ENCODE results near the gene SAFB2.

SAFB2 gene

DNA sequence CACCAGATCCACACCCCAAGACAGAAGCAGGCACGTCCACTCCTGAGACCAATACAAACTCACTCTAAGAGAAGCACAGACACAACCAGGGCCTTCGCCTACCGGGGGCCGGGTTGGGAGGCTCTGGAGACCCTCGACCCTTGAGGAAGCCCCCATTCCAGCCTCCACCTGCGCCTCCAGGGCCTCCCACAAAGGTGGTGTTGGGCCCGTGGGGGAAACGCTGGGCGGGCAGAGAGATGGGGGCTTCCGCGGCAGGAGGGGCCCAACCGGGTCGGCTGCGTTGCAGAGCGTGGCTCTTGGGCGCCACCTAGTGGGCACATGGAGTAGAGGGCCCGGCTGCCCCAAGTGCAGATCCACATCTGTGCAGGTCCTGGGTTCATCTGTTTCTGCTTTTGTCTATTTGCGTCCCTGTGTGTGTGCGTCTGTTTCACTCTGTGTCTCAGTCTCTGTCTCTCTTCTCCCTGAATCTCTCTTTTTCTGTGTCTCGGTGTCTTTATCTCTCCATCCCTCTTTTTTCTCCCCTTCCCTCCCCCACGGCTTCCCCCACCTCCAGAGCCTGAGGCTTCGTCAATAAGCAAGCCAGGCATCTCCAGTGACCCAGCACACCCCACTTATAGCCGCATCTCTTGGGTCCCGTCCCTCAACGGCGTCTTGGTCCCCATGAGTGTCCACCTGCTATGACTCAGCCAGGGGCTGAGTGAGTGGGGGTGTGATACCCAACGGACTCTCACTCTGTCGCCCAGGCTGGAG is 44.3 kb downstream of the SAFB2 start:
- peak; percentile 77 for DNase-seq

DNA sequence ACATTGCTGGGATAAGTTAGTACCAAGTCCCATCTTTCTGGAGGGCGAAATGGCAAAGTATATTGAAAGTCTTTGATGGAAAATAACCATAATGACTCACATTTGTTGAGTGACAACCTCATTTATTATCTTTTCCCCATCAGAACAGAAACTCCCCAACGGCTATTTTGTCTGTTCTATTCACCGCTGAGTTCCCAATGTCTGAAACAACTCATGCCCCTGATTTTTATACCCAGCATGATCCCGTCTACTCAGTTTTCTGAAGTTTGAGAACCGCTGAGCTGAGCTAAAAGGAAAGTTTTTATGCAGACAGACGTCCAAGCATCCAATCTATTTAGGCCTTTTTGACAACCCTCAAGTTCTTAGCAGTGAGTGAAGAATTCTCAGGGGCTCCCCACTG is 47.0 kb downstream of the SAFB2 start:
- no peak for DNase-seq

DNA sequence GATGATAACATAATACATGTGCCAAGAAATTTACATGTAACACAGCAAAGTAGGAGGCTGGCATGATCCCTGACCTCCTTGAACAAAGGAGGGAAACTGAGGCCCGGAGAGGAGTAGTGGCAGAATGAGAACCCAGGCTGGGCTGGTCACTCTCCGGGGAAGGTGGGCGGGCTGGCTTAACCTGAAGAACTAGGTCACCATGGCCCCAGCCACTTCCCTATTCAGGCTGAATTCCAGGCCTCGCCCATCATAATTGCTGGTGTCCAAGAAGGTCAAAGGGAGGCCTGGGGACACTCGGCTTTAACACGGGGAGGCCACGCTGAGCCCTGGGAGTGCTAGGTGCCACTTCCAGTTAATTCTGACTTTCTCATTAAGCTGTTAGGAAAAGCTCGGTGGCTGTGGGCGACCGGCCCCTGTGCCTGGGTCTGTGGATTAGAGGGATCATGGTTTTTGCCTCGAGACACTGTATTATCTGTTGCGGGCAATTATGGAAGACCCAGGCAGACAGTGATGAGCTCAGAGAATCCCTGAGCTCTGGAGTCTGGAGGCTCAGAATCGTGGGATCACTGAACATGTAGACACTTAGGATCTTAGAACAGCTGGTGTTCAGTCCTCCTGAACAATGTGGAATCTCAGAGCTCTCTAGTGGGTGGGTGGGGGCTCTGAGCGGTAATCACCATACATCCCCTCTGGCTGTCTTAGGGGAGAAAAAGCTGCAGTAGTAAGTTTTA is 49.9 kb downstream of the SAFB2 start:
- no peak for DNase-seq

DNA sequence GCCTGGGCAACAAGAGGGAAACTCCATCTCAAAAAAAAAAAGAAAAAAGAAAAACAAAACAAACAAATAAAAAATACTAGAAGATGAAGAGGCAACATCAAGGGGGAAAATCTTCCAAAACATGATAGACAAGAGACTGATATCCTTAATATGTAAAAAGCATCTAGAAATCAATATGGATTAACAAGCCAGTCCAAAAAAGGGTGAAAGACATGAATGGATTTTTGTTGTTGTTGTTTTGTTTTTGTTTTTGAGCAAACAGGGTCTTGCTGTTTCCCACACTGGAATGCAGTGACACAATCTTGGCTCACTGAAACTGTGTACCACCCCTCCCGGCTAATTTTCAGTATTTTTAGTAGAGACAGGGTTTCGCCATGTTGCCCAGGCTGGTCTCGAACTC is 50.8 kb downstream of the SAFB2 start:
- DNase-seq = no peak

DNA sequence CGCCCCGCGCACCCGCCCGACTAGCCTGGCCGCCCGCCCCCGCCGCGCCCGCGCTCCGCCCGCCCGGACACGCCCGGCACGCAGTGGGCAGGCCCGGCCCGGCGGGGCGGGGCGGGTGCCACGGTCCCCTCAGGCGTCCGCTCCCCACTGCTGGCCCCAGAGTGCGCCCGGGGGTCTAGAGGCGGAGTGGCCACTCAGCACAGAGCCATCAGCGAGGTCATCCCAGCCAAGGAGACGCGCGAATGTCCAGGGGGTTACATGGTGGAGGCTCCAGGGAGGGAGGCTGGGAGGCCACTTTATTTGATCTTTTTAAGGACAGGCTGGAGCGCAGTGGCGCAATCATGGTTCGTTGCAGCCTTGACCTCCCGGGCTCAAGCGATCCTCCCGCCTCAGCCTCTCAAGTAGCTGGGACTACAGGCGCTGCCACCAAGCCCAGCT is 54.6 kb downstream of the SAFB2 start:
- DNase-seq = no peak

DNA sequence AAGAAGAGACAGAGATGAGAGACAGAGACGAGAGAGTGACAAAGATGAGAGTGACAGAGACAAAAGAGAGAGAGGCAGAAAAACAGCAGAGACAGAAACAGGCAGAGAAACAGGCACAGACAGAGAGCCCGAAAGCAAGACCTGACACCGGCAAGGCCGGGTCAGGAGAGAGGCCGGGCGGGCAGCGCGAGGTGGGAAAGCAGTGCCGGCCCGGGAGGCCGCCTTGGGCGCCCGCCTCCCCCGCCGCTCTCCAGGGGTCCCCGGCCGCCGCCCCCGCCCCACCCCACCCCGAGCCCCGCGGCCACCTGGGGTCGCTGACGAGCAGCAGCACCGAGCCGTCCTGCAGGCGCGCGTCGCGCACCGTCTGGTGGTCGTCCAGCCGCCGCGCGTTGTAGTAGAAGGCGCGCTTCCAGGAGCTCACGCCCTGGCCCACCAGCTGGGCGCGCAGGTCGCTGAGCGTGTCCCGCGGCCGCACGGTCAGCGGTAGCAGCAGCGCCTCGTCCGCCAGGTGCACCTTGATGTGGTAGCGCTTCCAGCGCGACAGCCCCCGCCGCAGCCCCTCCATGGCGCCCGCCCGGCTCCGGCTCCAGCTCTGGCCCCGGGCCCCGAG is 55.1 kb downstream of the SAFB2 start, which contains the start of gene TINCR:
Gene TINCR (minus strand): TSS at position 594 of the 610 bp plus-strand sequence.
- no peak for DNase-seq

DNA sequence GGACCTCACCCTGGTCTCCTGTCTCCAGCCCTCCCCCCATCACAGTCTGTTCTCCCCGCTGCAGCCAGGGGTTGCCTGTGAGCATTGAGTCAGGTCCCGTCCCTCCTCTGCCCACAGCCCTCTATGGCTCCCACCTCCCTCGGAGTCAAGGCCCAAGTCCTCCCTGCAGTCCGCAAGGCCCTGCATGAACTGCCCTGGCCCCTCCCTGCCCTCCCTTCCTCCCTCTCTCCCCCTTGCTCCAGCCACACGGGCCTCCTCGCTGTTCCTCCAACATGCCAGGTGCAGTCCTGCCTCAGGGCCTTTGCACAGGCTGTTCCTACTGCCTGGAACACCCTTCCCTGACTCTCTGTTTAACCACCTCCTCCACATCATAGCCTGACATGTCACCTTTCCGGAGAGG is 57.6 kb downstream of the SAFB2 start:
- DNase-seq = no peak

DNA sequence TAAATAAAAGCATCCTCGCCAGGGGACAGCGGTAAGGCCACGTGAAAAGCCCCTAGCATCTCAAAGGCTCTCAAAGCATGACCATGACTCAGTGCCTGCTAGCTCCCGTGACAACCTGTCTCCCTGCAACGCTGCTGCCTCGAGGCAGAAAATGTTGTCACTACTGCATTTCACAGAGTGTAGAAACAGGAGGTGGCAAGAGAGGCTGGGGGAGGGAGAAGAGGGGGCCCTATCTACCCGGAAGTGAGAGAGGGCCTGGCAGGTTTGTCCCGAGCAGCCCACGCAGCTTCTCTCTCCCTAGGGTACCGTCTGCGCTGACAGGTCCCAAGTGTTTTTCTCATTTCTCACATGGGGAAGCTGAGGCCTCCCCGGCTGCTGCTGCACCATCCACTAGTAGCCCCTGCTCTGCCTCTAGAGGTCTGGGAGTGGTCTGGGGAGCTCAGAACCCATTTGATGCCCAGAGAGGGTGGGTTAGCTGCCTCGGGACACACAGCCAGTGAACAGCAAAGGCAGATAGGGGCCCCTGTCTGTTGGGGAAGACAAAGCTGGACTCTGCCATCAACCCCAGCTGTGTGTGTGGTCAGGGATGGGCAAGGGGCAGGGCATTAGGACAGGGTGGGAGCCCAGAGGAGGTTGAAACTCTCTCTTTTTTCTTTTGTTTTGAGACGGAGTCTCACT is 58.5 kb downstream of the SAFB2 start:
- DNase-seq = no peak

DNA sequence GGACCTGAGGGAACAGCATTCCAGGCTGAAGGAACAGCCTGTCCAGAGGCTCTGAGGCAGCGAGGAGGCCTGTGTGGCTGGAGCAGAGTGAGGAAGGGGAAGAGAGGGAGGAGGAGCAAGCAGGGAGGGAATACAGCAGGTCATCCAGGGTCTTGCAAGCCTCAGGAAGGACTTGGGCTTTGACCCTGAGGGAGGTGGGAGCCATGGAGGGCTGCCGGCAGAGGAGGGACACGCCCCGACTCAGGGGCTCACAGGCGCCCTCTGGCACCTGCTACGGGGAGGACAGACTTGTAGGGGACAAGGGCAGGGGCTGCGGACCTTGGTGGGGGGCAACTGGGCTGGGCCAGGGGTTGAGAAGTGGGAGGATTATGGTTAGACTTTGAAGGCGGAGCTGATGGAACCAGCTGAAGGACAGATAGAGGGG is 59.6 kb downstream of the SAFB2 start:
- no peak for DNase-seq

DNA sequence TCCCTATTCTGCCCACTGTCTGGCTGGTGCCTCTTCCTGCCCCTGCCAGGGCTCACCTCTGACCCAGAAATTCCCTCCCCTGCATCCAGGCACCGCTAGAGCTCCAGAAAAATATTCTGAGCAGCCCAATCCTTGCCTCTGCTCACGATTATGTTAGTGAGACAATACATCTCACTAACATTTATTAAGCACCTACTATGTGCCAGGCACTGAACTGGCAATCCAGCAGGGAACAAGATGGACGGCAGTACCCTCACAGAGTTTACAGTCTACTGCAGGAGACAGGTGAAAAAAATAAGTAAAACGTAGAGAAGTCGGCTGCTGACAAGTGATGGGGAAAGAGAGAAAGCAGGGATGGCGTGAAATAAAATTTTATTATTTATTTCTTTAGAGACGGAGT is 60.3 kb downstream of the SAFB2 start:
- no peak for DNase-seq

DNA sequence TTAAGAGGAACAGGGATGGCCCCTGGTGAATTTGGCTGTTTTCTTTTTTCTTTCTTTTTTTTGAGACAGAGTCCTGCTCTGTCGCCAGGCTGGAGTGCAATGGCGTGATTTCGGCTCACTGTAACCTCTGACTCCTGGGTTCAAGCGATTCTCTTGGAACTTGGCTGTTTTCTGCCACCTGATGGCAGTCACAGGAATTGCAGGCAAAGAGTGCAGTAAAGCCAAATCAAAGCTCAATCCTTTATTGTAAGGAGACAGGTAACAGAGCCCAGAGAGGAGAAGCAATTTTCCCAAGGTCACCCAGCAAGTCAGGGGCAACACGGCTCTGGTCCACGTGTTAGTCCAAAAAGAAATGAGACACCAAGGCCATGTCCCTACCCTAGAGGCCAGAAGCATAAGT is 61.0 kb downstream of the SAFB2 start:
- DNase-seq = no peak

DNA sequence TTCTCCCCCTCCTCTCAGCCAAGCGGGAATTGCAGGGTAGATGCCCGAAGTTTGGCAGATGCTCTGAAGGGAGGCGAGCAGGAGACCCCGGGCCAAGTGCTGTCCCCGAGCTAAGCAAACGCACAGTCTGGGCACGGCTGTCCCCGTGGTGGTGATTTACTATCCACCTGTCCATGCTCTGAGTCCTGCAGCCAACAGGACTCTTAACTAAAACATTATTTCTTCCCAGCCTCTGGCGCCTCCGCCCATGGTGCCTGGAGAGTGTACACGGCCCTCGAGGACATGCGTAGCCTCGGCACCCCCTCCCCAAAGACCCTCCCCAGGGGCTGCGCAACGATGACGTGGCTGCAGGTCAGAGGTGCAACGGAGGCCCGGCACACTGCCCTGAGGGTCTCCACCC is 62.4 kb downstream of the SAFB2 start:
- DNase-seq = no peak

DNA sequence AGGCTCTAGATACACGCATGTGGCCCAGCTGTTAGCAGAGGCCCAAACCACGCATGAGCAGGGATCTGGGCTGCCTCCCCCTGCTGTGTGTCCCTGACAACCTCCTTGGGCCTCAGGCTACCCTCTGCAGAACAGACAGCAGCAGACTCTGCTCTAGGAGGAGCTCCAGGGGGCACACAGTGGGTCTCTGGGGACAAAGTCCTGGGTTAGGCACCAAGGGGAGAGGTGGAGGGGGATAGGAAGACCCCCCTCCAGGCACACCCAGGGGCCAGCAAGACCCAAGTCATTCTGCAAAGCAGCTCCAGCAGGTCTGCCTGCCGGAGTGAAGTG is 62.8 kb downstream of the SAFB2 start:
- no peak for DNase-seq

DNA sequence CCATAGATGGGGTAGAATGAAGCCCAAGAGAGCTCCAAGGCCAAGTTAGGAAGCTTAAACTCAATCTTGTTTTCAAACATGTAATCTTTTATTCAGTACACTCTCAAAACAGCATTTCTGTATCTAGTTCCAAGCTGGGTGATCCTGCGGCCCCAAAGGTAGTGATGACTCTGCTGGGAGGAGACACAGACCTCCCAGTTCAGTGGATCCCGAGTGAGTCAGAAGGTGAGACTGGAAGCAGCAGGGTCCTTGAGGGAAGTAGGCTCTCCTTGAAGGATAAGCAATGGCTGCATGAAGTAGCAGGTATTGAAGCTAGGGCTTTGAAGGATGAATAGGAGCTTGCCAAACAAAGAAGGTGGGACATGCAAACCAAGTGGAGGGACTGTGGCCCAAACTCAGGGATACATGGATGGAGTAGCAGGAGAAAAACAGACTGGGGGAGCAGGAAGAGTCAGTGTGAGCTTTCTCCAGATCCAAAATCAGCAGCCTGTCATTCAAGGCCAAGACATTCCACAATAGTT is 64.4 kb downstream of the SAFB2 start:
- DNase-seq = no peak

DNA sequence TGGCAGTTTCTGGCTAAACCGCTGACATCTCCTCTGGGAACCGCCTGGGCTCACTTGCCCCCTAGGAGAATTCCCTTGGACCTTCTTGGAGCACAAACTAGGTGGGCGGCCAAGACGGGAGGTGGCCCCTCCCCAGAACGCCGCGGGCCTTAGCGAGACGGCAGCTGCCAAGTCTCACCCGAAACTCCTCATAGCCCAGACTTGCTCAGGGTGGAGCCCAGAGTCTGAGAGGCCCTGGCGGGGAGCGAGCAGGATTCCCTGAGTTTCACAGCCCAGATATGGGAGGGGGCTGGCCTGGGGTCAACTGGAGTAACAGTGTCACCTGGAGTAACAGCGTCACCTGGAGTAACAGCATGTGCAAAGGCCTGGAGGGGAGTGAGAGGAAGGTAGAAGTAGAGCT is 64.9 kb downstream of the SAFB2 start:
- no peak for DNase-seq

DNA sequence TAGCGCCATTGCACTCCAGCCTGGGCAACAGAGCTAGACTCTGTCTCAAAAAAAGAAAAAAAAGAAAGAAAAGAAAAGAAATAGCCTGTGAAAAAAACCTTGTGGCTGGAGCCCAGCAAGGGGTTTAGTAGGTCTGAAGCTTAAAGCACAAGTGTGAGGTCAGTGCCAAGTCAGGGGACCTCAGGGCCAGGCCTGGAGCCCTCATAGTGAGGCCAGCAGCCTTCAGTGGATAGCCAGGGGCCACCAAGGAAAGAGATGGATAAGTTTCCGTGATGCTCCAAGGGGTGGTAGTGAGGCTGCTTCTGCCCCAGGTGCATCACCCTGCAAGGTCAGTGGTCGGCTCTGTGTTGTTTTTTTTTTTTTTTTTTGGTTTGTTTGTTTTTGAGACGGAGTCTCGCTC is 67.7 kb downstream of the SAFB2 start:
- DNase-seq = no peak

DNA sequence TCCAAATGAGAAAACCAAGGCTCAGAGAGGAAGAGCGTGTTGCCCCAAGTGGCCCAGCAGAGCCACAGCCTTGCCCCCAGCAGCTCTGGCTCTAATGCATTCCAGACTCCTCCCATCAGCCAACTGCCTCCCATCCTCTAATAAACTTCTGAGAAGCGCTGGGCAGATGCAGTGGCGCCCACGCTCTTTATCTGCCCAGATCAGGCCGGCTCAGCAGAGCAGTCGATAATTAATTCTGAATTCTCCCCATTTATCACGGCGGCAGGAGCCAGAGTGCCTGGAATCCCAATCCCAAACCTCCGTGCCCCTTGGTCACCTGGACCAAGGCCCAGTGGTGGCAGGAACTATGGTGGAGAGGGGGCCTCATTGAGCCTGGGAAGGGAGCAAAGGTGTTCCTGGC is 68.7 kb downstream of the SAFB2 start:
- no peak for DNase-seq

DNA sequence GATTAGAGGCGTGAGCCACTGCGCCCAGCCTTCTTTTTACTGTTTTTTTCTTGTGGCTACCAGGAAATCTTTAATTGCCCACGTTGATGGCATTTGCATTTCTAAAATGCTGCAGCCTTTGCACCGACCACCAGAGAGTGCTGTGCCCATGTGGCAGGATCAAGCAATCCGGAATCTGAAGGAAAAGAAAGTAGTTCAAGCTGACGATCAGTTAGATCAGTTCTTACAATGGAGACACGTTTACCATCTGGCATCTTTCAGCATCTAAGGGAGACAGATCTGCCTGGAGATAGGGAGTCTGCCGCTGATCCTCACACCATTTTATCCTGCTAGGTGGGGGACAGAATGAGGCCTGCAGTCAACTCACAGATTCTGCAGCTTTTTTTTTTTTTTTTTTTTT is 74.7 kb downstream of the SAFB2 start:
- no peak for DNase-seq

DNA sequence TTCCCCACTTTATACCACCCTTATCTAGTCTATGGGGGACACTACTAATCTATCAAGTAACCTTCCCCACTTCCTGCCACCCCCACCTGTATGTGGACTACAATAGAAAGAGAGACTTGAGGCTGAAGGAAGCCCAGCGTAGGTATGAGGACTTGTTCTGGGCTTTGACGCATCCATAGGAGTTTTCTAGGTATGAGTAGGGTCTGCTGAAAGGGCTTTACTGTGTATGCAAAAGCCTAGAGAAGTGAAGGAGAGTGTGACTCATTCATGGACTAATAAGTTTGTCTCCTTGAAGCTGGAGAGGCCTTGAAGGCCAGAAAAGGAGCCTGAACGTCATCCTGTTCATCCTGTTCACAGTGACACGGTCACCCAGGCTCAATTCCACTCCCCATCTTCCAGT is 76.6 kb downstream of the SAFB2 start:
- no peak for DNase-seq

DNA sequence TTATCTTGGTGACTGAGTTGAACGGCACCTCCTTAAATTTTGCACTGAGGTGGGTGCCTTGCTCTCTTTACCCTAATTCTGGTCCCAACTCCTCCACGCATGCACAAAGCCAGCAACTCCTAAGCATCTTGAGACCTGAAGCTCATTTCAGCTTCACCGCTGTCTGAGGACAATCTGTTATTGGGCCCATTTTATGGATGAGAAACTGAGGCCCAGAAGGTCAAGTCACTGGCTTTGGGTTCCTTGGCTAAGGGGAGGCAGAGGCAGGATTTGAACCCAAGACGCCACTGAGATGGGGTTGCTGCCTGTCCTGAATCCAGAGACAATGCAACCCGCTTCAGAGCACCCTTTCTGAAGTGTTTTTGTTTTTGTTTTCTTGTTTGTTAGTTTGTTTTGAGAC is 77.5 kb downstream of the SAFB2 start:
- DNase-seq = no peak

DNA sequence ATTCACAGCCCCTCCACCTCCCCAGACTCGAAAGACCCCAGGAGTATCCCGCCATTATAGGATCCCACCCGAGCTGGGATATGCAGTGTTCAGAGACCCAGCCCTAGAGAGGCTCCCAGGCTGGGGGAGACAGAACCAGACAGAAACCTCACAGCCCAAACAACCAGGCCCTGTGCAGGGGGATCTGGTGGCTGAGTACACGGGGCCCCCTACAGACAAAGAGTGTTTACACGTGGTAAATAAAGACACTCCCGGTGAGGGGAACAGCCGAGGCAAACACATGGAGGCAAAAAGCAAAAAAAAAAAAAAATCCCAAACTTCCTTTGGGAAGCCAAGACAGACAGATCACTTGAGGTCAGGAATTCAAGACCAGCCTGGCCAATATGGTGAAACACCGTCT is 79.9 kb downstream of the SAFB2 start:
- no peak for DNase-seq

DNA sequence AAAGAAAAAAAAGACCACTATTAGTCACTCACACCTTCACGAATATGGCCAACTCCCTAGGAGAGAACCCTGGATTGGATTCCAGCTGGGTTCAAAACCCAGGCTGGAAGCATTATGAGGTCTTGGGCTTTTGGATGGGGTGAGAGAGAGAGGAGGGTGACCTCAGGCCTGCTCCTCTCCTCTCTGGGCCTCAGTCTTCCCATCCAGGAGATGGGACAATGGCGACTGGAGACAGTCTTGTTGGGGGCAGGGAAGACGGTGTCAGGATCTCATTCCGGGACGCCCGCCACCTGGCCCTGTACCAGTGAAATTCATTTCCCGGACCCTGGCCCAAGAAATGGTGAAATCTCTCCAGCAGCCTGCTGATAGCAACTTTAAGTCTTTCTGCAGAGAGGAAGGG is 81.1 kb downstream of the SAFB2 start:
- no peak for DNase-seq

DNA sequence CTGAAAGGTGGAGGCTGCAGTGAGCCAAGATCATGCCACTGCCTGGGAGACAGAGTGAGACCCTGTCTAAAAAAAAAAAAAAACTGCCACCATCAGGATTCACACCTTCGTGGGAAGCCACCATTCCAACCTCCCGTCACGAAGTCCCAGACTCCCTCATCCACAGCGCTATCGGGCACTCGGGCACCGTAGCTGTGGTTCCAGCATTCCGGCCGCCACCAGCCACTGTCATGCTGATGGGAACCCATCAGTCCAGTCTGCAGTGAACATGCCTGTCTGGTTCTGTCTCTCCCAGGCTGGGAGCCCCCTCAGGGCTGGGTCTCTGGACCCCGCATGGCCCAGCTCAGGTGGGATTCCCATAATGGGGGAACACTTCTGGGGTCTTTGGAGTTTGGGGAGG is 82.4 kb downstream of the SAFB2 start:
- DNase-seq = no peak

DNA sequence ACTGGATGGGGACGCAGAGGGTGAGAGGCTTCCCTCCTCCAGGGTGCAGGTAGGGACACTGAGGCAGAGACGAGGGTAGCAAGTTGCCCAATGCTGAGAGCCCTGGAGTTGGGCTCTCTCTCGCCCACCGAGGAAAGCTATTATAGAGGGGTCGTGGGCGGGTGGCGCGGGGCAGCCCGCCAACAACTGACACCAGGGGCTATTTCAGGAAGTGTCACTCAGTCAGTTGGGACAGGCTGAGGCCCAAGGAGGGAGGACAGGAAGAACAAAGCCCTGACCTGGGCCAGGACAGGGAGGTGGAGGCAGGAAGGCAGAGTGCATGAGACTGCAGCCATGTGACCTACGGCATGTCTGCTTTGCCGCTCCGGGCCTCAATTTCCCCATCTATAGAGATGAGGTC is 84.7 kb downstream of the SAFB2 start:
- no peak for DNase-seq
